Neural cell (in vitro differentiated cells): ENCODE measurements around the gene KRTAP2-1.

Source experiments
- EP300 ChIP-seq: fragments of 450-650 bp; conservative IDR thresholded peaks from 2 replicates; pipeline ENCODE4 v1.6.1; 2014; ENCODE audit warnings: antibody characterized with exemption, mild to moderate bottlenecking, moderate library complexity; ENCODE audit not compliant: poor library complexity, severe bottlenecking
- EZH2 ChIP-seq: fragments of 200-600, 300-800 bp; shearing (Covaris generic), sonication (generic); IDR thresholded peaks from 2 replicates; pipeline ENCODE4 v1.6.1; 2014; ENCODE audit warnings: antibody characterized with exemption, low read length, borderline replicate concordance, mild to moderate bottlenecking; ENCODE audit not compliant: insufficient read depth, poor library complexity, severe bottlenecking
- MXI1 ChIP-seq: fragments of 450-650 bp; conservative IDR thresholded peaks from 2 replicates; pipeline ENCODE4 v1.6.1; 2014; ENCODE audit warnings: antibody characterized with exemption, mild to moderate bottlenecking; ENCODE audit not compliant: poor library complexity, severe bottlenecking
- POLR2AphosphoS5 ChIP-seq: IDR thresholded peaks from 2 replicates; pipeline ENCODE4 v1.6.1; 2012
- RAD21 ChIP-seq: fragments of 450-650 bp; conservative IDR thresholded peaks from 2 replicates; pipeline ENCODE4 v1.6.1; 2014; ENCODE audit warnings: antibody characterized with exemption, mild to moderate bottlenecking, moderate library complexity
- REST ChIP-seq: IDR thresholded peaks from 2 replicates; pipeline ENCODE4 v1.6.1; 2012; ENCODE audit warnings: borderline replicate concordance
- TAF1 ChIP-seq: IDR thresholded peaks from 2 replicates; pipeline ENCODE4 v1.6.1; 2012; ENCODE audit warnings: low read depth
- TF ChIP-seq, protein P1 (sequence below): fragments of 450-650 bp; IDR thresholded peaks from 2 replicates; pipeline ENCODE4 v1.5.1; 2014; ENCODE audit warnings: antibody characterized with exemption, mild to moderate bottlenecking, moderate library complexity; ENCODE audit not compliant: poor library complexity, severe bottlenecking

- TF ChIP-seq, protein P1, sequence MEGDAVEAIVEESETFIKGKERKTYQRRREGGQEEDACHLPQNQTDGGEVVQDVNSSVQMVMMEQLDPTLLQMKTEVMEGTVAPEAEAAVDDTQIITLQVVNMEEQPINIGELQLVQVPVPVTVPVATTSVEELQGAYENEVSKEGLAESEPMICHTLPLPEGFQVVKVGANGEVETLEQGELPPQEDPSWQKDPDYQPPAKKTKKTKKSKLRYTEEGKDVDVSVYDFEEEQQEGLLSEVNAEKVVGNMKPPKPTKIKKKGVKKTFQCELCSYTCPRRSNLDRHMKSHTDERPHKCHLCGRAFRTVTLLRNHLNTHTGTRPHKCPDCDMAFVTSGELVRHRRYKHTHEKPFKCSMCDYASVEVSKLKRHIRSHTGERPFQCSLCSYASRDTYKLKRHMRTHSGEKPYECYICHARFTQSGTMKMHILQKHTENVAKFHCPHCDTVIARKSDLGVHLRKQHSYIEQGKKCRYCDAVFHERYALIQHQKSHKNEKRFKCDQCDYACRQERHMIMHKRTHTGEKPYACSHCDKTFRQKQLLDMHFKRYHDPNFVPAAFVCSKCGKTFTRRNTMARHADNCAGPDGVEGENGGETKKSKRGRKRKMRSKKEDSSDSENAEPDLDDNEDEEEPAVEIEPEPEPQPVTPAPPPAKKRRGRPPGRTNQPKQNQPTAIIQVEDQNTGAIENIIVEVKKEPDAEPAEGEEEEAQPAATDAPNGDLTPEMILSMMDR, result no peak
- no peak for TF ChIP-seq REST
- TF ChIP-seq EZH2, result no peak
- no peak for TF ChIP-seq RAD21
- TF ChIP-seq POLR2AphosphoS5, result no peak
- no peak for TF ChIP-seq TAF1
- TF ChIP-seq EP300, result no peak
- TF ChIP-seq MXI1, result no peak
These were observed 43.2 kb downstream of the KRTAP2-1 start for GRCh38 chr17:41003926-41004325.
